OCI-M1 (cell line): ENCODE measurements around the gene NKIRAS2.
A peak's percentile ranks its signal among the peaks of the same experiment; 100 is the strongest.

Experiments
- DNase-seq: peaks from one replicate; lab custom pipeline; 2025; lab: John Stamatoyannopoulos, UW

NKIRAS2 gene

DNA sequence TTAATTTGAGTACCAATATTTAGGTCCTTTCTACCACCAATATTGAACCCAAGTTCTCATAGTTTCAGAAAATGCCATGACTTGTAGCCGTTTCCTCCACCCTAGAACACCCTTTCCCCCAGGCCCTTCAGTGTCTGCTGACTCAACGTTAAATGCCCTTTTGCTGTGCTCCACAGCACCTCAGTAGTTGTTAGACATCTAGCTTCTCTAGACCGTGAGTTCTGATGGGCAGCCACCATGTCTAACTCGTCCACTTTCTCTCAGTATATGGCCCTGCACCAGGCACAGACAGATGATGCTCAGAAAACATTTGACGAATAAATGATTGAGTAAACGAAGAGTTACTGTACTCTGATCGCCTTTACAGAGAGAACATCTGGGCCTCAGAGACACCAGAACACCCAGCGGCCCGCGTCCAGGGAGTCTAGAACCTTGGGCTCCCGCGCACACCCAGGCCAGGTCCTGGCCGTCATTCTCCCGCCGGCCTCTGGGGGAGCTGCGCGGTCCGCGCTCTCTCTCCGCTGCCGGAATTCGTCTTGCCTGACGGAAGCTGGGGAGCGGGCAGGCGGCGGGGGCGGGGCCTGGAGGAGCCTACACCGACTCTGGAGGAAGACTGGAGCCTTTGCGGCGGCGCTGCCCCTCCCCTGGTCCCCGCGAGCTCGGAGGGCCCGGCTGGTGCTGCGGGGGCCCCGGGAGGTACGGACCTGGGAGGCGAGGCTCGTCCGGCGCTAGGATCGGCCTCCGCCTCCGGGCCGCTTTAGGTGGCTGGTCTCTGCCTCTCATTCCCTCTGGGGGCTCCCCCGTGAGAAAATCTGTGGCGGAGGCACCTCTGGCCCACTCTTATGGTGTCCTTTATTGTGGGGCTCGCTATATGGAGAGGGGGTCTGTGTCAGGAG is at the start of gene NKIRAS2:
NKIRAS2 (plus strand) TSS at position 582 of the 896 bp plus-strand sequence. CDS start 1,488 bp downstream, outside the sequence.
- DNase-seq: peak; percentile 95

DNA sequence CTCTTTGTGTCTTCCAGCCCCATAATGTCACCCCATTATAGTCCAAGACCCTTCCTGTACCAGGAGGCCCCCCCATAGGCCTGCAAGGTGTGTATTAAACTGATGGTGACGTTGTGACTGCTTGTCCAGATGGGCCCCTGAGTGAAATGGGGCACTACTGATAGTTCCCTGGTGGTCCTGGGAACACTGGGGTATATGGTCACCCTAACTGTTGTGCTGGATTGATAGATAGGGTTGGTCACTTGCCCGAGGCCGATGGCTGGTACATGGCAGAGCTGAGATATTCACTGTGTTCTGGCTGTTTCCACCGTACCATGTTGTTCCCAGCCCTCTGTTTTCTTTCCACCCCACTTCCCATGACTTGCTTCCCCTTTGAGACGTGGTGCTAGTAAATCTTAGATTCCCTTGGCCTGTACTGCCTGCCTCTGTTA is 49.0 kb upstream of the NKIRAS2 start:
- no peak for DNase-seq

DNA sequence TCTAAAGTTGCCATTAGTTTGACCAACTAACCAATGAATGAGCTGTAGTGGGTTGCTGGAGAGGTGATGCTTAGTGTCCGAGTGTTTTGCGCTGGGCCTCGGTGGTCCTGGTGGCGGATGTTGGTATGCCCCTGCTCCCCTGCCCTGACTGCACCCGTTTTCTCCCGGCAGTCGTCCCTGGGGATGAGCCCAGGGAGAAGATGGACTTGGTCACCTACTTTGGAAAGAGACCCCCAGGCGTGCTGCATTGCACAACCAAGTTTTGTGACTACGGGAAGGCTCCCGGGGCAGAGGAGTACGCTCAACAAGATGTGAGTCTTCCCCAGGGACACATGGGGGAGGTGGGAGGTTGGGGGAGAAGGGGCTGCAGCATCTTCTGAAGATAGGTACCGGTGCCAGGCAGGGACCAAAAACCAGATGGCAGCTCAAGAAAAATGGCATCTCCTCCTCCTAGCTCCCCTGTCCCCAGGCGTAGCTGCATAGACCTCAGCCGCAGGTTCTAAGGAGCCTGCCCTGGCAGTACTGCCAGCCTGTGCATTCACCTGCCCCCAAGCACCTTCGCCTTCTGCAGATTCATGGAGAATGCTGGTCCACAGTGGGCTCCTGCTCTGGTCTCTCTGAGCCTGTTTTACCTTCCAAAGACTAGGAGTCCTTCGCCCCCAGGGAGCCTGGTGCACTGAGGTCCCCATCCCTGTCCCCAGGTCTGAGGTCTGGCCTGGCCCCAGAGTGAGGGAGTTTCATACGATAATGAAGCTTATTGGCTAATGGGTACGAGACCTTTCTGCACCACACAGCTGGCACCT is 48.0 kb upstream of the NKIRAS2 start:
- no peak for DNase-seq

DNA sequence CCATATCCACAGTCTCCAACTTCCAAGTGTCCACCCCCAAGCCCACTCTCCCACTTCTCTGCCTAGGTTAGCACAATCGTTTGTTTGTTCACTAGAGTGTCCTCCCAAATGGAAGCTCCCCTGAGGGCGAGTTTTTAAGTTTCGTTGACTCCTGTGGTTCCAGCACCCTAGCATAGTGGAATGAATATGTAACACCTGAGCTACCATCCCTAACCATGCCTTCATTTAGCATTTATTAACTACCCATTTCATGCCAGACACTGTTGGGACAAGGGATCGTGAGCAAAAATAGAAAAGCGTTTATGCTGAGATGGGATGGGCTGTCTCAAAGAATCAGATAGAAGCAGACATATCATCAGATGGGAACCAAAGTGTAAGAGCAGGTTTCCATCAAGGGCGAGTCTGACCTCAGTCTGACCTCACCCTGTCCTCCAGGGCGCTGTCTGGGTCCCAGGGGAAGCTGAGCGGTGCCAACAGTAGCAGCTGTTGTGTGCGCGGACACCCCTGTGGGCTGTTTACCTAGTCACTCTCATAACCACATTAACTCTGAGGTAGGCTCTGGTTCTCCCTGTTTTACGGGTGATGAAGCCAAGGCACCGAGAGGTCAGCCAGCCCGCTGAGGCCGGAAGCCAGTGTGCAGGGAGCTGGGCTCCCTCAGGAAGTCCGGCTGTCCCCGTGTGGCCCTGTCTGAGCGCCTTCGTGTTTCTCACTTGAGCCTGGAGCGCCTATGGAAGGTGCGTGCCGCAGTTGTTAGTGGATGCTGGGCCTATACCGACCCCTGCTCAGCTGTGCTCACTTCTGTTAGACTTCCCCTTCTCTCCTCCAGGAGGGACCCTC is 47.1 kb upstream of the NKIRAS2 start:
- no peak for DNase-seq

DNA sequence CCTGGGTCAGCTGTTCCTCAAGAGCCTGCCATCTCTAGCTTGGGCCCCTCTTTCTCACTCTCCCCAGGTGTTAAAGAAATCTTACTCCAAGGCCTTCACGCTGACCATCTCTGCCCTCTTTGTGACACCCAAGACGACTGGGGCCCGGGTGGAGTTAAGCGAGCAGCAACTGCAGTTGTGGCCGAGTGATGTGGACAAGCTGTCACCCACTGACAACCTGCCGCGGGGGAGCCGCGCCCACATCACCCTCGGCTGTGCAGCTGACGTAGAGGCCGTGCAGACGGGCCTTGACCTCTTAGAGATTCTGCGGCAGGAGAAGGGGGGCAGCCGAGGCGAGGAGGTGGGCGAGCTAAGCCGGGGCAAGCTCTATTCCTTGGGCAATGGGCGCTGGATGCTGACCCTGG is 46.5 kb upstream of the NKIRAS2 start:
- no peak for DNase-seq

DNA sequence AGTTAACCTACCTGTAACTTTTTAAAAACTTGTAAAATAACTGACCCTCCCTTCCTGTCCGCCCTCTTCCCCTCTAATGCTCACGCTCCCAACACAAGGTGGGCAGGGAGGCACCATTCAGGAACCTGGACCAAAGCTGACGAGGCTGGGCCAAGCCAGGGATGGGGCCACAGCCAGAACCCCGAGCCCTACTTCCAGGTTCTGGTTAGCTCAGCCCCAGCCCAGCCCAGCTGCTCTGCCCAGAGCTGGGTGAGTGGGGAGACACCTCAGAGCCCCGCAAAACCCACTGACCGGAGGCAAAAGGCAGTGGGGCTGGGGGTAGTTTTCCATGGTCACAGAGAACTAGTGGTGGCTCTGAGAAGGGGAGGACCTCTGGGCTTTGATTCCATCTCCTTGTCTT is 45.9 kb upstream of the NKIRAS2 start:
- no peak for DNase-seq

DNA sequence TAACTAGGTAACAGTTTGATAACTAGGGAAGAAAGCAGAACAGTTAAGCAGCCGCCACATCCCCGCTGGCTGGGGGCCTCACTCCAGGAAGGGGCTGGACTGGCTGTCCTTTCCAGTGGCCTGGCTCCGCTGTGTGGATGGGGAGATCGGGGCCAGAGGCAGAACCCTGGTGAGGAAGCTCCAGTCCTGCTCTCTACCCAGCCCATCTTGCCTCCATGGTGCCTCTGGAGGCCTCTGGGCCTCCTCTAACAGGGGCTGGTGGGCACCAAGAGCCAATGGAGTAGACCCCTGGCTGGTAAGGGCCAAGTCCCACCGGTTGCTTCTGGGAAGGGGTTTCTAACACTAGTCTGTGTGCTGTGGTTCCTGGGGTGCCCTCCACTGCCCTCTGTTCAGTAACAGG is 45.2 kb upstream of the NKIRAS2 start:
- no peak for DNase-seq

DNA sequence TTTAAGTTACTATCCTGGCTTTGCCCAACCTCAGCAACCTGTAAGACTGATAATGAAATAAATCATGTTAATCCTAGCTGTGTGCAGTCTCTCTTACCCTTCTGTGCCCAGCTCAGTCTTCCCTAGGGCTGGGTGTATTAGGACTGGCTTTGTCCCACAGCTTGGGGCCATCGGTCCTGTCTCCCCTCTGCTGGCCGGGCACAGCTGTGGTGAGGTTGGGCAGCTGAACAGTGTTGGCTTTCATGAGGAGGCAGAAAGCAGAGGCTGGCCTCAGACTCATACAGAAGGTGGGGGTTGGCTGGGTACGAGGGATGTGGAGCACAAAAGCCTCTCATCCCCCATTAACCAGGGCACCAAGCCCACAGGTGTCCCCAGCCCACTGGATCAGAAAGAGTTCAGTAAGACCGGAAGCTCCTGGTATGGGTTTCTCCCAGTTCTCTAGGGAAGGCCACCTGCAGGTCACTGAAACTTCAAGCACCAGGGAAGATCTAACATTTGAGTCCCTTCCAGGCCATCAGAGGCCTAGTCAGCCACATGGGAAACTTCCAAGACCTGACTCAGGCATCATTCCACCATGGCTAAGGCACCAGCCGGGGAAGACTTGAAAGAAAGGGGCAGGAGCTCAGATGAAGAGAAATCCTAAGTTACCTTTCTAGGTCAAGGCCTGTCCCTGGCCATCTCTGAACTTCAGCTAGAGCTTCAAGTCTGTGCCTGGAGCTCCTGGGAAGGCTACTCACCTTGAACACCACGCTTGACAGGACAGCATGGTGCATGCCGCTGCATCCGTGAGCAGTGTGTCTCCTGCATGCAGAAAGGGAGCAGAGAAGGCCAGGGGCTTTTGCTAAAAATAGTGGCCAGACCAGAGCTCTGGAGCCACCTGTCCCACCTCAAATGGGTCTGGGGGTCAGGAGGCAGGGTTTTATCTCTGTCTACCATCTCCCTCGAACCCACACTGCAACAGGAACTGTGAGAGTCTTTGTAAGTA is 44.5 kb upstream of the NKIRAS2 start:
- no peak for DNase-seq

DNA sequence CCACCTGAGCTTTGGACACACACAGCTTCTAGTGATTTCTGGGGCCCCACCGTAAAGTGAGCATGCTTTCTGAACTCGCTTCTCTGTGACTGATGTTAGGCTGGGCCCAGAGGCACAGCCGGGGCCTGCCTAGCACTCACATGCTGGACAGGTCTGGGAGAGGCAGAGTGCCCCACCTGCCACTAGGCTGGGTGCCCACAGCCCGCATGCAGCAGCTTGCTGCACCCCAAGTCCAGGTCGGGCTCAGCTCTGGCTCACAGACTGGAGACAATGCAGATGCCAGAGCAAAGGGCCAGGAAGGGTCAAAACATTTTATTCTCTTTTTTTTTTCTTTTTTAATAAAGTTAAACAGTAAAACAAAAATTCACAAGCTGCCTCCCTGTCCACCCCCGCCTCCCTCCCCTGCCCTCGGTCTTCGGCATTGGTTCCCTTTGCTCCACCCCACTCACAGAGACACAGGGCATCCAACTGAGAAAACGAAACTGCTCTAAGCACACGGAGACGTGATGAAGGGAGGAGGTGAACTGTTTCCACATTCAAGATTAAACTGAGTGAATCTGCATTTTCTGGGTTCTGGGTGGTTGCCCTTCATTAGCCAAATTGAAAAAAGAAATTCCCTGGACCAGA is 43.6 kb upstream of the NKIRAS2 start:
- DNase-seq: no peak

DNA sequence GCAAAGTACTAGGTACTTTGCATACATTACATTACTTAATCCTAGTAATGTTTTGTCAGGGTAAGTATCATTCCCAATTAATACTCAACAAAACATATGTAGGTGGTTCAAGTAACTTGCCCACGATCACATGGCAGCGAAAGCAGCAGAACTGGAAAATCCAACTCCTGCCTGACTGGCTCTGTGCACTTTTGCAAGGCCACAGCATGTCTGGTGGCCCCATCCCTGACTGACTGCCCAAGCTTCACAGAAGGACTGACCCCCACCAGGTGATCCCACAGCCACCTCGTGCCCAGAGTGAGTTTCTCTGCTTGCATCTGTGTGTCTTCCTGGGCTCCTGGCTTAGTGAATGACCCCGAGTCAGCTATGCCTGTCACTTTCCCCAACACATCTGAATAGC is 41.9 kb upstream of the NKIRAS2 start:
- DNase-seq: no peak

DNA sequence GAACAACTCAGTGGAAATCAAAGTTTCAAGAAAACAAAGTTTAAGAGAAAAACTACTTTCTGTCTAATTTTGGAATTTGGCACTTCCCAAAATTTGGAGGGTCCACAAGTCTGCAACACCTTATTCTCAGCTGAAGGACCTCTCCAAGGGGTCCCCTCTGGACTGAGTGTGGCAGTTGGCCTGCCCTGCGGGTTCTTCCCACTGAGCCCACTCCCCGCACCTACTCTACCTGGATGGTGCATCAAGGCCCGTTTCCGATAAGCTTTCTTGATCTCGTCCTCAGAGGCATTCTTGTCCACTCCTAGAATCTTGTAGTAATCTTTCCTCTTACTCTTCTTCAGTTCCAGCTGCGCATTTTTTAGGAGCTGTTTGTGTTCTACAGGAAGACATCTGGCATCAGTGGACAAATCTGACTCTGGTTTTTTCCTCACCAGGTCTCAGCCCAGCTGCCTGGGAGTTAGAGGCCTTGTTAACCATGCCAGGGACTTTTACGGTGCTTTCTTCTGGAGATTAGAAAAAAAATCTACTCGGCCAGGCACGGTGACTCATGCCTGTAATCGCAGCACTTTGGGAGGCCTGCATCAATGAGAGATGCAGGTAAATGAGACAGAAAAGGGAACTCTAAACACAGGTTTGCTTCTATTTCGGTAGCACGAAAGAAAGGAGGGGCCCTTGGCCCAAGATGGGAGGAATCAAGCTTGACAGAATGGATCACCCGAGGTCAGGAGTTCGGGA is 37.7 kb upstream of the NKIRAS2 start:
- DNase-seq: no peak

DNA sequence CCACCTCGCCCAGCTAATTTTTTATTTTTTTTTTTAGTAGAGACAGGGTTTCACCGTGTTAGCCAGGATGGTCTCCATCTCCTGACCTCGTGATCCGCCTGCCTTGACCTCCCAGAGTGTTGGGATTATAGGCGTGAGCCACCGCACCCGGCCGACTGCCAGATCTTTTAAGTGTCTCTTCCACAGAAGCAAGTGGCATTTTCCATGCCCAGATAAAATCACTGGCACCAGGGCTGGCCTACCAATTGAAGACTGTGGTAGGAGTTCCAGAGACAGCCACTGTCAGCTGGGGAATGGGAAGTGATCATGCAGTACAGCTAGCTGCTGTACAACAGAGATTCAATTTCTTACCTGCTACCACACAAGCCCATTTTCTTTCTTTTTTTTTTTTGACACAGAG is 35.4 kb upstream of the NKIRAS2 start:
- no peak for DNase-seq

DNA sequence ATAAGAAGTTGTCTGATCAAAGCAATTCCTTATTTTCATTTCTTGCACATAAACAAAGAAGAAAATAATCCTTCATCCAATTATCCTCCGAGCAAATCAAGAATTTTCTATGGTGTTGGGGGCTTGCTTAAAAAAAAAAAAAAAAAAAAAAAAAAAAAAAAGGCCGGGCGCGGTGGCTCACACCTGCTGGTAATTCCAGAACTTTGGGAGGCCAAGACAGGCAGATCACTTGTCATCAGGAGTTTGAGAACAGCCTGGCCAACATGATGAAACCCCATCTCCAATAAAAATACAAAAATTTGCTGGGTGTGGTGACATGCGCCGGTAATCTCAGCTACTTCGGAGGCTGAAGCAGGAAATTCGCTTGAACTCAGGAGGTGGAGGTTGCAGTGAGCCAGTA is 34.0 kb upstream of the NKIRAS2 start:
- DNase-seq: no peak

DNA sequence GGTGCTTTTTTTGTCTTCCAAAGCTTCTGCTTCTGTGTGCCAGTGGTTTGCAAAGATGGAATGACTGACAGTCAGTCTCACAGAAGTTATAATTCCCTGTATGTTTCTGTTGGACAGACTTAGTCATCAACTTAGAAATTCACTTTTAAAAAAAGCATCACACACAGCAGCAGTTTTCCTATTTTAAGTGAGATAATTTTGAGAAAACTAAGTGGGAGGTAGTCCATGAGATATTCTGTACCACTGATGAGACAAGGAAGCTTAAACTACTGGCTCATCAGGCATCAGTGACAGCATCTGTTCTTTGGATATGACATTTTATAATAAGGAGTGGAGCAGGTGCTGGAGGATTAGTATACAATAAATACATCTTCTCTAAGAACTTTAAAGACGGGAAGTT is 33.3 kb upstream of the NKIRAS2 start:
- no peak for DNase-seq

DNA sequence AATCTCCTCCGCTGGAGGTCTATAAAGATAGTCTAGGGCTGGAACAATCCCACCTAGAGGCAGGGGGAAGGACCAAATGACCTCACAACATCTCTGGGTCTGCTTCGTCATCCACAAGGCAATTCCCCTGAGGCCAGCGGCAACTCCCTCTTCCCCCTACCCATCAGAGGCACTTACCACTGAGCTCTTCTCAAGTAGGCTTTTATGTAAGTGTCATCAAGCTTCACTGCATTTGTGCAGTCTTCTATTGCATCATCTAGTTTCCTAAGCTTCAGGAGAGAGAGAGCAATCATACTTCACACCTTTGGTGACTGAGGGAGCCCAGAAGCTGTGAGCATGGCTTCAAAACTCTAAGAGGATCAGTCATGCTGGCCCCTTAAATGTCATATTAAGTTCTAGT is 32.2 kb upstream of the NKIRAS2 start:
- no peak for DNase-seq

DNA sequence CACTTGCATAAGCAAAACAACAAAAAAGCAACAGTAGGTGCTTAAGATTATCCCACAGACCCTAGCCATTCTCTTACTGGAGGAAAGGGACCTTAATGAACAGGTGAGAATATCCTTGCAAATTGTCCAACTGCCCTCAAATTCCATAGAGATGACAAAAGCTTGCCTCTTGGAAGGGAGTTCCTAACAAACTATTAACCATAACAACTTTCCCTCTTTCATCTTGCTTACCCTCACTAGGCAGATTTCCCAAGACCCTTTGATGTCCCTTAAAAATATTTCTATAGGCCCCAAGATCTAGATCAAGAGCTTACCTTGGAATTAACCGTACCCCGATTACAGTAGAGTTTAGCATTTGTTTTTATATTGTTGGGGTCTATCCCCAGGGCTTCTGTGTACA is 31.5 kb upstream of the NKIRAS2 start:
- no peak for DNase-seq

DNA sequence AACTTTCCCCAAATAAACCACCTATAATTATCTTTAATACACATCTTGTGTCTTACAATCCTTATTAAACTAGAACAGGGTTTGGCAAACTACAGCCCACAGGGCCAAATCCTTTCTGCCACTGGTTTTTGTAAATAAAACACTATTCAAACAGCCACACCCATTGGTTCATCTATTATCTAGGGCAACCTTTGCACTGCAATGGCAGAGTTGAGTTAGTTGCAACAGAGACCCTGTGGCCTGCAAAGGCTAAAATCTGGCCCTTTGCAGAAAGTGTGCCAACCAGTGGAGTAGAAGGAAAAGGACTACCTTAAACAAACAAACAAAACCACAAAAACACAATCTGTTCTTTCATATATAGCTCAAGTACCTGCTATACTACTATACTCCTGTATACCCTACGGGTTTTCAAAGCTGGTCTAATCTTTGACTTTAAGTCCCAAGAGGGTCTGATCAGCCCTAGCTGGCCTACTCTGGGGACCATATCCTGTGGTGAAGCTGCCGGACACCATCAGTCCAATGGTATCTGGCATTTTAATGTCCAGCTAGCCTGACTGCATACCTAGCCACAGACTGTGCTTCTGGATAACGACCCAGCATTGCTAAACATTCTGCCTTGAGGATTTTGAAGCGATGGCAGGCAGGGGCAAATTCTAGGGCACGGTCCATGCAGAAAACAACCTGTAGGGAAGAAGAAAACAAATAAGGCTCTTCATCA is 30.0 kb upstream of the NKIRAS2 start:
- DNase-seq: no peak

DNA sequence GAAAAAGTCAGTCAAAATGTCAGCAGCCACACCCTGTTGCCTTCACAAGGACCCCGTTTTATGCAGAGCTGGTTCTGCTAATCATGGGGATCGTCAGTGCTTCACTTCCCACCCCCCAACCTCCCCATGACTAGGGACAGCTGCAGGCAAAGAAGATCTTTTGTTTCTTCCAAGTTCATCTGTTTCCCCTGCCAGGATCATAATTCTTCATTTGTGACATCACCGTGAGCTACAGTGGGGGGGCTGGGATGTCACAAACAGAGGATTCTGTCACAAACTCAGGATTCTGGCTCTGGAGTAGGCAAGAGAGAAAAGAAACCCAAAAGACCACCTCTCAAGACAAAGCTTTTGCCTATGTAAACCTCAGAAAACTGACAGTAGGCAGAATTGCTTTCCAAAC is 27.3 kb upstream of the NKIRAS2 start:
- DNase-seq: no peak

DNA sequence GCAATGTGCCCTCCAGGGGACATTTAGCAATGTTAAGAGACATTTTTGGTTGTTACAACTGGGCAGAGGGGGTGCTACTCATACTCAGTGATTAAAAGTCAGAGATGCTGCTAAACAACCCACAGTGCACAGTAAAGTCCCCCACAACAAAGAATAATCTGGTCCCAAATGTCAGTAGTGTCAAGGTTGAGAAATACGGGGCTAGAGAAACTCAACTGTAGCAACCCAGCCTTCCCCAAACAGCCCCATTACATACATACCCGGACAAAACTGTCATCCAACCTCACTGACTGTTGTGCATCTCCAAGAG is 23.1 kb upstream of the NKIRAS2 start:
- DNase-seq: no peak
